T follicular helper cell (primary cell): Measurements from ENCODE around the gene RORC.
A peak's percentile ranks its signal among the peaks of the same experiment; 100 is the strongest.
"Not testable (repeated sequence)": the region's sequence is repeated elsewhere in the genome, so short reads cannot be mapped to it uniquely, and the experiment has no call there.

Source experiments
- DNase-seq: peaks from one replicate; pipeline ENCODE4 v3.0.0-alpha.2; 2020; ENCODE audit warnings: low read depth

The RORC gene

DNA sequence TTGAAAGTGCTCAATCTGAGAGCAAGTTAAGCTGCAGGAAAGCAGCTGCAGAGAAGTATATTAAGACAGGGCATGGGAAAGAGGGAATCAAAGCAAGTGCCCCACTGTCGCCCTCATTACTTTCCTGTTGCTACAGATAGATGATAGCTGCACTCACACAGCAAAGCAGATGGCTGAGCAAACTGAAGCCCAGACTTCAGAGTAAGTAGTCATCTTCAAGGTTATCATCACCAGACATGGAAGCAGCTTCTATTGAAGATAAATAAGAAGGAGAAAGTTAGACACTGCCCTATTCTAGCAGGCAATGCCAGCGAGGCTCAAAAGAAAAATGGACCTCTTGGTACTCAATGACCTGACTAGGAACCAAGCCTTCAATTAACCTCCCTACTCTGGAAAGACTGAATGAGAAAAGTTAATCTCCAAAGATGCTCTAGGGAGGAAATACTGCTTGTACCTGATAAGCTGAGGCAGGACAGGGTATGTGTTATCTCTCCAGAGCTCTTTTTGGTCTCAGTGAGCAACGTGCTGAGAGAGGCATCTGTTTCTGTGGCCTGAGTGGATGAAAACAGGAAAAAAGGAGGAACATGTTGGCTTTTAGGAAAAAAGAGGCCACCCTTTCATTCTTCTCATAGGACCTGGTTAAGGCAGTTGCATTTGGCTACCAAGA is 57.2 kb downstream of the RORC start:
- DNase-seq: no peak

DNA sequence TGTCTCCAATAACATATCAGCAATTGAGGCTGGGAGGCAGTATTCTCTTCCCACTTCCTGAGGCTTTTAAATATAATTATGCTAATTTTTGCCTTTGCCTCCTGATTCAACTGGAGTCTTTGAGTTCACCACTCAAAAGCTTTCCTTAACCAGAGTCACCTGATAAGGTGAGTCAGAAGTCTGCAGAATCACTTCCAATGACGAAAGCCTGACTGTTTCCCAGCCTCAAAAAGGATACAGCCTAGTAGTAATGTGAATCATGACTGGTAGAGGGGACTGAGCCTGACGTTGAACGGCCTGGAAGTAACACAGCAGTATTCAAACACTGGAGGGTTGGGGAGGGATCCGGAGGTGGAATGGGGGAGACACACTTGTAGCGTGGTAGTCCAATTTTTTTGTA is 57.9 kb downstream of the RORC start:
- DNase-seq: no peak

DNA sequence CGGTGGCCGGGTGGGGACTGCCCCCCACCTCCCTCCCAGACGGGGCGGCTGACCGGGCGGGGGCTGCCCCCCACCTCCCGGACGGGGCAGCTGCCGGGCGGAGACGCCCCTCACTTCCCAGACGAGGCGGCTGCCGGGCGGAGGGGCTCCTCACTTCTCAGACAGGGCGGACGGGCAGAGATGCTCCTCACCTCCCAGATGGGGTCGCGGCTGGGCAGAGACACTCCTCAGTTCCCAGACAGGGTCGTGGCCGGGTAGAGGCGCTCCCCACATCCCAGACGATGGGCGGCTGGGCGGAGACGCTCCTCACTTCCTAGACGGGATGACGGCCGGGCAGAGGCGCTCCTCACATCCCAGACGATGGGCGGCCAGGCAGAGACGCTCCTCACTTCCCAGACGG is 62.3 kb downstream of the RORC start:
- DNase-seq: not testable (repeated sequence)

DNA sequence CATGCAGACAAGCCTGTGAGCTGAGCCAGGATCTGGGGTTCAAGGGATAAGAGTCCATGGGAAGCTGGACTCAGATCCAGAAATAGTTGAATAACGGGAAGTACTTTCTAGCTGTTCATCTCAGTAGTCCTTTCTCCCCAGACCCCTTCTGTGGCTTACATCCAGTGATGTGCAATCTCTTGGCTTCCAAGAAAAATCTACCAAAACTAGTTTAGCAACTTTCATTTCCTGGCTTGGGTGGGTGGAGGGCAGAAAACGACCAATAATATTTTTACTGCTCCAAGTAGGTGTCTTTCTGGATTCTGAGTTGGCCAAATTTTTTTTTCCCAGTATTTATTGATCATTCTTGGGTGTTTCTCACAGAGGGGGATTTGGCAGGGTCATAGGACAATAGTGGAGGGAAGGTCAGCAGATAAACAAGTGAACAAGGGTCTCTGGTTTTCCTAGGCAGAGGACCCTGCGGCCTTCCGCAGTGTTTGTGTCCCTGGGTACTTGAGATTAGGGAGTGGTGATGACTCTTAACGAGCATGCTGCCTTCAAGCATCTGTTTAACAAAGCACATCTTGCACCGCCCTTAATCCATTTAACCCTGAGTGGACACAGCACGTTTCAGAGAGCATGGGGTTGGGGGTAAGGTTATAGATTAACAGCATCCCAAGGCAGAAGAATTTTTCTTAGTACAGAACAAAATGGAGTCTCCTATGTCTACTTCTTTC is 63.1 kb downstream of the RORC start:
- DNase-seq: not testable (repeated sequence)

DNA sequence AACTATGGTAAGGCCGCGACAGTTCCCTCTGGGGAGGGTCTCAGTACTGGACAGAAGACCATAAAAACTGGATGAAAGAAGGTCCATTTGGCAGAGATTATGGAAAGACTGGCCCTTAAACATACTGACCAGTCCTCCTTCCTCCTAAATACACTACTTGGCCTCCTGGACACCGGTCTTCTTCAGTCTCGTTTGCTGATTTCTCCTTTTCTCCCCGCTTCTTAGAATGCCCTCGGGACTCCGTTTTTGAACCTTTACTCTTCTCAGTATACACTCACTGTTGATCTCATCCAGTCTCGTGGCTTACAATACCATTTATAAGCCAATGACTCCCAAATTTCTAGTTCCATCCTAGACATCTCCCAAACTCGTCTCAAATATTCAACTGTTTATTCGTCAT is 67.6 kb downstream of the RORC start:
- DNase-seq: no peak

DNA sequence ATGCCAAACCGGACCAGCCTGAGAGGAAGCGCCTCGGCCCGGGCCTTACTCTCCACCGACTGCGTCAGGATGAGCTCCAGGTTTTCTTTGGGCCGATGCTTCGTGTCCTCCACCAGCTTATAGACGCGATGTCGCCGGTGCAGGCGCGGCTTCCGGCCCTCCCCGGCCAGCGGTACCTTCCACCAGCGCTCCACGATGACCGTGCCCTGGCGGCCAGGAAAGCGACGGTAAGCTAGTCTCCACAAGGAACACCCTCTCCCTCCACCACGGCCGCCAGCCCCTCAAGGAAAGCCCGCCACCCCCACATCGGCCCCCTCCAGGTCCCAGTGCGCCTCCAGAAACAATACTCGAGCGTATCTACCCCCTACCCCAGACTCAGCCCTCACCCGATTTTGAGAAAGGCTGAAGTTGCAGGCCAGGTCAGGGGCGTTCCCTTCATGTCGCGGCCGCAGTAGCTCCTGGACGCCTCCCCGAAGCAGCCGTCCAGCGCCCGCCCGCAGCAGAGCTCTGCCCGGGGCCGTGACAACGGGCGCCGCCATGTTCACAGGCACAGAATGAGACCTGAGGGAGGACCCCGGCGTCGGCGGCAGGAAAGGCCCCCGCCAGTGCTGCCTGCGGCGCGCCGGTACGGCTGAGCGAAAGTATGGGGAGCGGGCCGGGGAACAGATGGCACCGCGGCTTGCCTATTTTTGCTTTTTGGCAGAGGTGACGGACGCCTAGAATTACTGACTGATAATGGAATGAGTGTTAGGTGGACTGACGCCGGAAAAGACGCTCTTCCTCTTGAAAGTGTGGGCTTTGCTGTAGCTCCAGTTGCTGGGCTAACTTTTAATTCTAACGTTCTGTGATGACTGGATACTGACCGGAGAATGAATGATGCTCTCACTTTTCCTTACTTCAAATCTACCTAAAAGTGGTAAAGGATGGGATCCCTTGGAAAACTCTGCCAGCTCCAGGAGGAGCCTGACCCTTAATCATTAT is 68.4 kb downstream of the RORC start, which contains the start of gene MRPL9:
Gene MRPL9, minus strand, starts transcription at position 556 of the 981 bp plus-strand sequence. Its CDS starts 17 bp downstream, at position 539.
- DNase-seq: peak; percentile 76

DNA sequence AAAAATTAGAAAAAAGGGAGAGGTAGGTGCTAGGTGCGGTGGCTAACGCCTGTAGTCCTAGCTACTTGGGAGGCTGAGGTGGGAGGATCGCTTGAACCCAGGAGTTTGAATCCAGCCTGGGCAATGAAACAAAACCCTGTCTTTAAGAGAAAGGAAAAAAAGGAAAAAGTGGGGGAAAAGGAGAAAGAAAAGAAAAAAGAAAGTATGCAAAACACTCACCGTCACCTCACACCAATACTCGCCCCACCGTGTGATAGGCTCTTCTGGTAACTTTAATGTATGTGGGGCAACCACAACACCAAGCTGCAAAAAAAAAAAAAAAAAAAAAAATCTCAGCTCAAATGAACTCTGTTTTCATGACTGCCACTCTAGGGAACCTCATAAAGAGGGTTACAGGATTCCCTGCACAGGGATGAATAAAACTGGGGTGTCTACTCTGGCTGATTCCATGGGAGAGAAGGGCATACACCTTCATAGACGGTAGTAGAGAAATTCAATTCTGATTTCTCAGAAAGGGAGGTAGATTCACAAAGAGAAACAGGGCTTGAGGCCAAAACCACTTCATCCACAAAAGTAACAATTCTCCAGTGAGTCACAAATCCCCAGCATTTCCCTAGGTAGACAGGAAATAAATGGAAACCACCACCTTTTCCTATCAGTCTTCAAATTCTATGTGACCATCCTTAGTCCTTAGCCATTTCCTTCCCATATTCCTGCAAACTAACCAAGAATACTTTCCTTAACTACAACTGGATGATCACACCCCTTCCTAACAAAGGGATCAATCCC is 70.8 kb downstream of the RORC start:
- no peak for DNase-seq

DNA sequence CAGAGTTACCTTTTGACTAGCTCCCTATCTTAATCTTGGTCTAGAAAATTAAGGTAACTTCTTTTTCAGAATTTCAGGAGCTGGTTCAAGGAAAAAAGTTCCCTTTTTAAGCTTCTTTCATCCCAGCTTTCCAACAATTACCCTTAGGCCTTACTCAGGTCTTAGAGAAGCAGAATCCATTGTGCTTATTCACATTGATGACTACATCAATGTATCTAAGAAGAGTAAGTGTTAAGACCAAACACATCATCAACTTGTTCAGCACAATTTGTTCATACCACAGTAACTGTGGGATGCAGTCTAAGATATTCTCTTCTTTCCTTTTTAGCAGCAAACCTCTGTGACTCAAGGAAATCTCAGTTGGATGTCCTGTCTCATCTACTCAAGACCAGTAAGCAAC is 72.4 kb downstream of the RORC start:
- DNase-seq: no peak

DNA sequence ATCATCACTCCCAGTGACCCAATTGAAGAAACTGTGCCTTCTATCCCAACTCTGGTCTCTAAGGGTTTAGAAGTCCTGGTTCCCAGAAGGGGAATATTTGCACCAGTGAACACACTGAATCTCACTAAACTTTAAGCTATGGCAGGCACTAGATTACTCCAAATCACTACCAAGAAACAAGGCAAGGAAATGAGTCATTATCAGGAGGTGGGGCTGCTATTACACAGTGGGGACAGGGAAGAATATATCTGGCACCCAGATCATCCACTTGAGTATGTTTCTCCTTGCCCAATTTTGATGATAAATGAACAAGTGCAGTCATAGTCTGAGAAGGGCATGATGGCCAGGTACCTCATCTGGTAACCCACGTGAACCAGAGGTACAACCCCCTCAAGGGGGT is 75.3 kb downstream of the RORC start:
- DNase-seq: no peak
